ENCODE data around the gene WBP1L.

DNA sequence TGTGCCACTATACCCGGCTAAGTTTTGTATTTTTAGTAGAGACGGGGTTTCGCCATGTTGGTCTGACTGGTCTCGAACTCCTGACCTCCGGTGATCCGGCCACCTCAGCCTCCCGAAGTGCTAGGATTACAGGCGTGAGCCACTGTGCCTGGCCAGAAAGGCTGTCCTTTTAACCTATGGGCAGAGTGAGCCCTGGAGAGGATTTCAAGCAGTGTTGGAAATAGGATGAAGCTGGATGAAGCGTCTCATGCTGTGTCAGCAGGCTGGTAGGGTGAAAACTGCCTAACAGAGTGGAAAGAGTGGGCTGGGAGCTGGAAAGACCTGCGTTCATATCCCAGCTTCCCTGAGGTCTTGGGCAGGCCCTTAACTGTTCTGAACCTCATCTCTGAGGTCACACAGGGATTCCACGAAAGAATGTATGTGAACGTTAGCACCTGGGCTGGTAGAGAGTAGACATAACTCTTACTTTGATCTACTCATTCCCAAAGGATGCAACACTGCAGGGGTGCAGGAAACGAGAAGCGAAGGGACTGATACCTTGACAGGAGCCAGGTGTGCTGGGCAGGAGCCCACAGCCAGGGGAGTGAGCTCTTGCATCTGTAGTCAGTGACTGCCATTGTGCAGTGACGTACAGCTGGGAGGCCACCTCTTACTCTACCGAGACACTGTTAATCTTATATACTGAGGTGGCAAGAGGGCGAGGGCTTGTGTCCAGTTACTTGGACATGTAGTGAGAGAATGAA is 34.1 kb downstream of the WBP1L start:
- TF ChIP-seq, protein P1, sequence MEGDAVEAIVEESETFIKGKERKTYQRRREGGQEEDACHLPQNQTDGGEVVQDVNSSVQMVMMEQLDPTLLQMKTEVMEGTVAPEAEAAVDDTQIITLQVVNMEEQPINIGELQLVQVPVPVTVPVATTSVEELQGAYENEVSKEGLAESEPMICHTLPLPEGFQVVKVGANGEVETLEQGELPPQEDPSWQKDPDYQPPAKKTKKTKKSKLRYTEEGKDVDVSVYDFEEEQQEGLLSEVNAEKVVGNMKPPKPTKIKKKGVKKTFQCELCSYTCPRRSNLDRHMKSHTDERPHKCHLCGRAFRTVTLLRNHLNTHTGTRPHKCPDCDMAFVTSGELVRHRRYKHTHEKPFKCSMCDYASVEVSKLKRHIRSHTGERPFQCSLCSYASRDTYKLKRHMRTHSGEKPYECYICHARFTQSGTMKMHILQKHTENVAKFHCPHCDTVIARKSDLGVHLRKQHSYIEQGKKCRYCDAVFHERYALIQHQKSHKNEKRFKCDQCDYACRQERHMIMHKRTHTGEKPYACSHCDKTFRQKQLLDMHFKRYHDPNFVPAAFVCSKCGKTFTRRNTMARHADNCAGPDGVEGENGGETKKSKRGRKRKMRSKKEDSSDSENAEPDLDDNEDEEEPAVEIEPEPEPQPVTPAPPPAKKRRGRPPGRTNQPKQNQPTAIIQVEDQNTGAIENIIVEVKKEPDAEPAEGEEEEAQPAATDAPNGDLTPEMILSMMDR (conservative IDR thresholded peaks at IDR 0.05; ENCODE audit: low read length) = no peak
- TF ChIP-seq EZH2phosphoT487 (IDR thresholded peaks at IDR 0.05; ENCODE audit: borderline replicate concordance, low read depth, low read length) = no peak
